Neural cell (in vitro differentiated cells): Measurements from ENCODE around the gene MCAM. TPM values are rescaled to one million over a fixed set of nuclear protein-coding genes. Genes with fewer than 3 reads are reported as not detected.

Experiments
- H2AFZ ChIP-seq: fragments of 200-600, 300-800 bp; sonication (generic), shearing (Covaris generic); 2 replicates; pipeline ENCODE4 v1.6.0; 2014; ENCODE audit warnings: low read depth, mild to moderate bottlenecking, antibody characterized with exemption, low read length, moderate library complexity
- H3F3A ChIP-seq: fragments of 200-600 bp; shearing (Covaris generic); 2 replicates; pipeline ENCODE4 v1.6.1; 2016; ENCODE audit warnings: mild to moderate bottlenecking, moderate library complexity, mixed read lengths, antibody characterized with exemption, low read length; ENCODE audit not compliant: insufficient read depth, poor library complexity, severe bottlenecking
- H3K27ac ChIP-seq: fragments of 200-600, 300-800 bp; sonication (generic), shearing (Covaris generic); 2 replicates; pipeline ENCODE4 v1.5.1; 2014; ENCODE audit warnings: mild to moderate bottlenecking, low read length, moderate library complexity
- H3K27me3 ChIP-seq: fragments of 300-800, 200-600 bp; sonication (generic), shearing (Covaris generic); 2 replicates; pipeline ENCODE4 v1.6.0; 2014; ENCODE audit warnings: mild to moderate bottlenecking, low read depth, low read length, moderate library complexity; ENCODE audit not compliant: insufficient read depth
- H3K36me3 ChIP-seq: fragments of 300-800, 200-600 bp; sonication (generic), shearing (Covaris generic); 2 replicates; pipeline ENCODE4 v1.5.1; 2014; ENCODE audit warnings: mild to moderate bottlenecking, antibody characterized with exemption, low read length, moderate library complexity; ENCODE audit not compliant: insufficient read depth
- H3K4me2 ChIP-seq: fragments of 300-800, 200-600 bp; sonication (generic), shearing (Covaris generic); 2 replicates; pipeline ENCODE4 v1.6.0; 2014; ENCODE audit warnings: mild to moderate bottlenecking, low read length
- H3K4me3 ChIP-seq: fragments of 300-800, 200-600 bp; sonication (generic), shearing (Covaris generic); 2 replicates; pipeline ENCODE4 v1.5.1; 2014; ENCODE audit warnings: mild to moderate bottlenecking, low read length, moderate library complexity
- H3K79me2 ChIP-seq: fragments of 200-600 bp; shearing (Covaris generic); replicated peaks from 2 replicates; pipeline ENCODE4 v1.6.0; 2014; ENCODE audit warnings: mild to moderate bottlenecking, low read length, moderate library complexity; ENCODE audit not compliant: insufficient read depth
- H3K9ac ChIP-seq: fragments of 300-800, 200-600 bp; sonication (generic), shearing (Covaris generic); 2 replicates; pipeline ENCODE4 v1.6.1; 2016; ENCODE audit warnings: mild to moderate bottlenecking, low read length, mixed read lengths
- H3K9me2 ChIP-seq: fragments of 200-600 bp; shearing (Covaris generic); 2 replicates; pipeline ENCODE4 v1.6.1; 2016; ENCODE audit warnings: mild to moderate bottlenecking, low read length, mixed read lengths; ENCODE audit not compliant: insufficient read depth
- H3K9me3 ChIP-seq: fragments of 200-600, 300-800 bp; sonication (generic), shearing (Covaris generic); 2 replicates; pipeline ENCODE4 v1.6.1; 2016; ENCODE audit warnings: mild to moderate bottlenecking, mixed run types, low read length, moderate library complexity, mixed read lengths
- H4K20me1 ChIP-seq: fragments of 200-600 bp; shearing (Covaris generic); 2 replicates; pipeline ENCODE4 v1.6.1; 2016; ENCODE audit warnings: mild to moderate bottlenecking, mixed run types; ENCODE audit not compliant: insufficient read depth
- EP300 ChIP-seq: fragments of 450-650 bp; conservative IDR thresholded peaks from 2 replicates; pipeline ENCODE4 v1.6.1; 2014; ENCODE audit warnings: antibody characterized with exemption, mild to moderate bottlenecking, moderate library complexity; ENCODE audit not compliant: poor library complexity, severe bottlenecking
- EZH2 ChIP-seq: fragments of 200-600, 300-800 bp; shearing (Covaris generic), sonication (generic); IDR thresholded peaks from 2 replicates; pipeline ENCODE4 v1.6.1; 2014; ENCODE audit warnings: antibody characterized with exemption, low read length, borderline replicate concordance, mild to moderate bottlenecking; ENCODE audit not compliant: insufficient read depth, poor library complexity, severe bottlenecking
- MXI1 ChIP-seq: fragments of 450-650 bp; conservative IDR thresholded peaks from 2 replicates; pipeline ENCODE4 v1.6.1; 2014; ENCODE audit warnings: antibody characterized with exemption, mild to moderate bottlenecking; ENCODE audit not compliant: poor library complexity, severe bottlenecking
- POLR2AphosphoS5 ChIP-seq: IDR thresholded peaks from 2 replicates; pipeline ENCODE4 v1.6.1; 2012
- RAD21 ChIP-seq: fragments of 450-650 bp; conservative IDR thresholded peaks from 2 replicates; pipeline ENCODE4 v1.6.1; 2014; ENCODE audit warnings: antibody characterized with exemption, mild to moderate bottlenecking, moderate library complexity
- REST ChIP-seq: IDR thresholded peaks from 2 replicates; pipeline ENCODE4 v1.6.1; 2012; ENCODE audit warnings: borderline replicate concordance
- SMC3 ChIP-seq: fragments of 450-650 bp; conservative IDR thresholded peaks from 2 replicates; pipeline ENCODE4 v1.6.1; 2014; ENCODE audit warnings: antibody characterized with exemption, mild to moderate bottlenecking, moderate library complexity; ENCODE audit not compliant: poor library complexity
- TAF1 ChIP-seq: IDR thresholded peaks from 2 replicates; pipeline ENCODE4 v1.6.1; 2012; ENCODE audit warnings: low read depth
- polyA plus RNA-seq: library from polyadenylated mRNA; depleted of rRNA; stranded (reverse); fragments of >200 nt; gene quantifications from 2 replicates; pipeline ENCODE4 v1.2.3, GENCODE V29; 2014
- TF ChIP-seq, protein P1 (sequence below): fragments of 450-650 bp; IDR thresholded peaks from 2 replicates; pipeline ENCODE4 v1.5.1; 2014; ENCODE audit warnings: antibody characterized with exemption, mild to moderate bottlenecking, moderate library complexity; ENCODE audit not compliant: poor library complexity, severe bottlenecking

Gene MCAM
- polyA plus RNA-seq, 1 donor from 2014 or later: 7.5 TPM

DNA sequence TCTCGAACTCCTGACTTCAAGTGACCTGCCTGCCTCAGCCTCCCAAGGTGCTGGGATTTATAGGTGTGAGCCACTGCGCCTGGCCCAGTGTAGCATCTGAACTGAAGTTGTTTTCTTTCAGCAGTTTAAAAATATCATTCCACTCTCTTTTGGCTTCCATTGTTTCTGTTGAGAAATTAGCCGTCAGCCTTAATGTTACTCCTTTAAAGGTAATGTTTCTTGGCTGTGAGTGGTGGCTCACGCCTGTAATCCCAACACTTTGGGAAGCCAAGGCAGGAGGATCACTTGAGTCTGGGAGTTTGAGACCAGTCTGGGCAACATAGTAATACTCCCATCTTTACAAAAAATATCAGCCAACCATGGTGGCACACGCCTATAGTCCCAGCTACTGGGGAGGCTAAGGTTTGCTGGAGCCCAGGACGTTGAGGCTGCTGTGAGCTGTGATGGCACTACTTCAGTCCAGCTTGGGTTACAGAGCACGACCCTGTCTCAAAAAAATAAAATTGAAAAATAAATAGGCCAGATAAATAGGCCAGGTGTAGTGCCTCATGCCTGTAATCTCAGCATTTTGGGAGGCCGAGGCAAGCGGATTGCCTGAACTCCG, 25.9 kb downstream of the MCAM start:
- Histone ChIP-seq H4K20me1 (no peaks in the 10 kb centered on the region), H3K36me3 (no peaks in the 10 kb centered on the region), H3K79me2 (no peaks in the 10 kb centered on the region), H3K9me3 (no peaks in the 10 kb centered on the region), H2AFZ (no peak overlapping the region), H3K9me2 (no peaks in the 10 kb centered on the region), H3K27ac (no peak overlapping the region), H3F3A (no peaks in the 10 kb centered on the region), H3K4me3 (no peak overlapping the region), H3K27me3 (no peaks in the 10 kb centered on the region), H3K9ac (no peak overlapping the region), H3K4me2 (no peak overlapping the region)
- TF ChIP-seq RAD21 (no peak), REST (no peak), MXI1 (no peak), SMC3 (no peak)

DNA sequence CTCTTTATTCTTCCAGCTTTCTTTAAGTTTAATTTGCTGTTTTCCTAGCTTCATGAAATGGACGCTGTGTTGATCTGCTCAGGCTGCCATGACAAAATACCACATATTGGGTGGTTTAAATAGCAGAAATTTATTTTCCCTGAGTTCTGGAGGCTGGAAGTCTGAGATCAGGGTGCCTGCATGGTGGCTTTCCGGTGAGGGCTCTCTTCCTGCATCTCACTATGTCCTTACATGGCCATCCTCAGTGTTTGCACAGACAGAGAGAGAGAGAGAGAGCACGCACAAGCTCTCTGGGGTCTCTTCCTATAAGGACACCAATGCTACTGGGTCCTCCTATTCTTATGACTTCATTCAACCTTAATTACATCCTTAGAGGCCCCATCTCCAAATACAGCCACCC, 28.7 kb downstream of the MCAM start:
- no peak overlapping the region for H2AFZ ChIP-seq
- TF ChIP-seq RAD21: no peak
- no peak for TF ChIP-seq EZH2
- no peak for TF ChIP-seq REST
- no peak for TF ChIP-seq MXI1
- TF ChIP-seq, protein P1, sequence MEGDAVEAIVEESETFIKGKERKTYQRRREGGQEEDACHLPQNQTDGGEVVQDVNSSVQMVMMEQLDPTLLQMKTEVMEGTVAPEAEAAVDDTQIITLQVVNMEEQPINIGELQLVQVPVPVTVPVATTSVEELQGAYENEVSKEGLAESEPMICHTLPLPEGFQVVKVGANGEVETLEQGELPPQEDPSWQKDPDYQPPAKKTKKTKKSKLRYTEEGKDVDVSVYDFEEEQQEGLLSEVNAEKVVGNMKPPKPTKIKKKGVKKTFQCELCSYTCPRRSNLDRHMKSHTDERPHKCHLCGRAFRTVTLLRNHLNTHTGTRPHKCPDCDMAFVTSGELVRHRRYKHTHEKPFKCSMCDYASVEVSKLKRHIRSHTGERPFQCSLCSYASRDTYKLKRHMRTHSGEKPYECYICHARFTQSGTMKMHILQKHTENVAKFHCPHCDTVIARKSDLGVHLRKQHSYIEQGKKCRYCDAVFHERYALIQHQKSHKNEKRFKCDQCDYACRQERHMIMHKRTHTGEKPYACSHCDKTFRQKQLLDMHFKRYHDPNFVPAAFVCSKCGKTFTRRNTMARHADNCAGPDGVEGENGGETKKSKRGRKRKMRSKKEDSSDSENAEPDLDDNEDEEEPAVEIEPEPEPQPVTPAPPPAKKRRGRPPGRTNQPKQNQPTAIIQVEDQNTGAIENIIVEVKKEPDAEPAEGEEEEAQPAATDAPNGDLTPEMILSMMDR: no peak
- no peak for TF ChIP-seq EP300
- no peak for TF ChIP-seq TAF1
- no peak for TF ChIP-seq SMC3
- TF ChIP-seq POLR2AphosphoS5: no peak
- no peaks in the 10 kb centered on the region for H3K27me3 ChIP-seq
- H3K4me3 ChIP-seq: no peak overlapping the region
- H3K9me3 ChIP-seq: no peaks in the 10 kb centered on the region
- H3K9me2 ChIP-seq: no peaks in the 10 kb centered on the region
- H3K9ac ChIP-seq: no peak overlapping the region
- no peaks in the 10 kb centered on the region for H4K20me1 ChIP-seq
- H3K27ac ChIP-seq: no peak overlapping the region
- H3K36me3 ChIP-seq: no peaks in the 10 kb centered on the region
- no peaks in the 10 kb centered on the region for H3K79me2 ChIP-seq
- no peaks in the 10 kb centered on the region for H3F3A ChIP-seq
- H3K4me2 ChIP-seq: no peak overlapping the region
